K562 (cell line): Measurements from ENCODE around the gene SH3BP2.

Experiments
- CREM ChIP-seq: IDR thresholded peaks from 2 replicates; pipeline ENCODE4 v1.6.1; 2014; ENCODE audit warnings: antibody characterized with exemption, low read depth
- JUND ChIP-seq, 2 experiments: IDR thresholded peaks; 2 replicates in 1 of 2; 3 replicates in 1 of 2; pipeline ENCODE4 v1.6.1; 2011; ENCODE audit warnings: borderline replicate concordance in 2 of 2, low read depth in 2 of 2, low read length in 2 of 2, improper control_type of control experiment in 1 of 2, missing biosample characterization in 1 of 2, missing genetic modification characterization in 1 of 2, missing genetic modification reagents in 1 of 2
- KDM1A ChIP-seq, 2 experiments: fragments of 450-650 bp; IDR thresholded peaks; 2 replicates each; pipeline ENCODE4 v1.6.1; 2016; ENCODE audit warnings: mild to moderate bottlenecking in 2 of 2
- TRIM24 ChIP-seq, 2 experiments: fragments of 450-650 bp; IDR thresholded peaks; 2 replicates each; pipeline ENCODE4 v1.6.1; 2016
- TF ChIP-seq, protein P1 (sequence below), 2 experiments: fragments of 450-650 bp; formaldehyde crosslinking in 1 of 2; IDR thresholded peaks; 2 replicates each; pipeline versions ENCODE4 v1.4.0 to v1.6.1; 2014 to 2020; ENCODE audit warnings: mild to moderate bottlenecking in 2 of 2, borderline replicate concordance in 1 of 2, low read depth in 1 of 2
- TF ChIP-seq, protein P2 (sequence below), 3 experiments: IDR thresholded peaks in 2 of 3; conservative IDR thresholded peaks in 1 of 3; 2 replicates each; pipeline ENCODE4 v1.5.1; 2011 to 2012; ENCODE audit warnings: low read length in 3 of 3, mild to moderate bottlenecking in 3 of 3, control low read depth in 2 of 3, improper control_type of control experiment in 1 of 3, inconsistent platforms in 1 of 3, low read depth in 1 of 3, mixed read lengths in 1 of 3, moderate library complexity in 1 of 3; ENCODE audit not compliant: insufficient read depth in 2 of 3

- TF ChIP-seq, protein P1, sequence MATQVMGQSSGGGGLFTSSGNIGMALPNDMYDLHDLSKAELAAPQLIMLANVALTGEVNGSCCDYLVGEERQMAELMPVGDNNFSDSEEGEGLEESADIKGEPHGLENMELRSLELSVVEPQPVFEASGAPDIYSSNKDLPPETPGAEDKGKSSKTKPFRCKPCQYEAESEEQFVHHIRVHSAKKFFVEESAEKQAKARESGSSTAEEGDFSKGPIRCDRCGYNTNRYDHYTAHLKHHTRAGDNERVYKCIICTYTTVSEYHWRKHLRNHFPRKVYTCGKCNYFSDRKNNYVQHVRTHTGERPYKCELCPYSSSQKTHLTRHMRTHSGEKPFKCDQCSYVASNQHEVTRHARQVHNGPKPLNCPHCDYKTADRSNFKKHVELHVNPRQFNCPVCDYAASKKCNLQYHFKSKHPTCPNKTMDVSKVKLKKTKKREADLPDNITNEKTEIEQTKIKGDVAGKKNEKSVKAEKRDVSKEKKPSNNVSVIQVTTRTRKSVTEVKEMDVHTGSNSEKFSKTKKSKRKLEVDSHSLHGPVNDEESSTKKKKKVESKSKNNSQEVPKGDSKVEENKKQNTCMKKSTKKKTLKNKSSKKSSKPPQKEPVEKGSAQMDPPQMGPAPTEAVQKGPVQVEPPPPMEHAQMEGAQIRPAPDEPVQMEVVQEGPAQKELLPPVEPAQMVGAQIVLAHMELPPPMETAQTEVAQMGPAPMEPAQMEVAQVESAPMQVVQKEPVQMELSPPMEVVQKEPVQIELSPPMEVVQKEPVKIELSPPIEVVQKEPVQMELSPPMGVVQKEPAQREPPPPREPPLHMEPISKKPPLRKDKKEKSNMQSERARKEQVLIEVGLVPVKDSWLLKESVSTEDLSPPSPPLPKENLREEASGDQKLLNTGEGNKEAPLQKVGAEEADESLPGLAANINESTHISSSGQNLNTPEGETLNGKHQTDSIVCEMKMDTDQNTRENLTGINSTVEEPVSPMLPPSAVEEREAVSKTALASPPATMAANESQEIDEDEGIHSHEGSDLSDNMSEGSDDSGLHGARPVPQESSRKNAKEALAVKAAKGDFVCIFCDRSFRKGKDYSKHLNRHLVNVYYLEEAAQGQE (IDR thresholded peaks at IDR 0.05; ENCODE audit: borderline replicate concordance), result no peak
- TF ChIP-seq, protein P1 (CRISPR knock-in tag; IDR thresholded peaks at IDR 0.05; ENCODE audit: low read depth), result no peak
- TF ChIP-seq, protein P2, sequence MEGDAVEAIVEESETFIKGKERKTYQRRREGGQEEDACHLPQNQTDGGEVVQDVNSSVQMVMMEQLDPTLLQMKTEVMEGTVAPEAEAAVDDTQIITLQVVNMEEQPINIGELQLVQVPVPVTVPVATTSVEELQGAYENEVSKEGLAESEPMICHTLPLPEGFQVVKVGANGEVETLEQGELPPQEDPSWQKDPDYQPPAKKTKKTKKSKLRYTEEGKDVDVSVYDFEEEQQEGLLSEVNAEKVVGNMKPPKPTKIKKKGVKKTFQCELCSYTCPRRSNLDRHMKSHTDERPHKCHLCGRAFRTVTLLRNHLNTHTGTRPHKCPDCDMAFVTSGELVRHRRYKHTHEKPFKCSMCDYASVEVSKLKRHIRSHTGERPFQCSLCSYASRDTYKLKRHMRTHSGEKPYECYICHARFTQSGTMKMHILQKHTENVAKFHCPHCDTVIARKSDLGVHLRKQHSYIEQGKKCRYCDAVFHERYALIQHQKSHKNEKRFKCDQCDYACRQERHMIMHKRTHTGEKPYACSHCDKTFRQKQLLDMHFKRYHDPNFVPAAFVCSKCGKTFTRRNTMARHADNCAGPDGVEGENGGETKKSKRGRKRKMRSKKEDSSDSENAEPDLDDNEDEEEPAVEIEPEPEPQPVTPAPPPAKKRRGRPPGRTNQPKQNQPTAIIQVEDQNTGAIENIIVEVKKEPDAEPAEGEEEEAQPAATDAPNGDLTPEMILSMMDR (IDR thresholded peaks at IDR 0.05 in 2 of 3, conservative IDR thresholded peaks at IDR 0.05 in 1 of 3; ENCODE audit: insufficient read depth in 2 of 3, low read depth in 1 of 3, low read length in 3 of 3), result no peak
- no peak for TF ChIP-seq CREM
- no peak for TF ChIP-seq TRIM24 (IDR thresholded peaks at IDR 0.05)
- no peak for TF ChIP-seq JUND (IDR thresholded peaks at IDR 0.05; ENCODE audit: borderline replicate concordance, low read depth, low read length)
- TF ChIP-seq JUND (tag; IDR thresholded peaks at IDR 0.05; ENCODE audit: borderline replicate concordance, low read depth, low read length), result no peak
- TF ChIP-seq KDM1A (IDR thresholded peaks at IDR 0.05), result no peak
Observed at GRCh38 chr4:2868877-2869487, 76.1 kb downstream of the SH3BP2 start.
